DND-41 (cell line): ENCODE measurements around the gene NEURL1.
A peak's percentile ranks its signal among the peaks of the same experiment; 100 is the strongest.

Experiments
- ATAC-seq: fragments of 200-7000 bp; cut with Tn5 transposase; 3 replicates; pipeline ENCODE4 v1.9.1; 2021; ENCODE audit warnings: low read depth; ENCODE audit not compliant: insufficient read depth
- DNase-seq: peaks from one replicate; pipeline ENCODE4 v3.0.0-alpha.2; 2020
- H2AFZ ChIP-seq: 2 replicates; pipeline ENCODE4 v1.6.0; 2012; ENCODE audit warnings: low read depth, low read length
- H3K27ac ChIP-seq: 2 replicates; pipeline ENCODE4 v1.5.1; 2012; ENCODE audit warnings: low read length, inconsistent platforms
- H3K27me3 ChIP-seq: fragments of 200-600 bp; sonication (generic); 2 replicates; pipeline ENCODE4 v1.6.0; 2012; ENCODE audit warnings: low read length, mild to moderate bottlenecking, inconsistent platforms; ENCODE audit not compliant: insufficient read depth, poor library complexity
- H3K36me3 ChIP-seq: 2 replicates; pipeline ENCODE4 v1.5.1; 2012; ENCODE audit warnings: low read length, inconsistent platforms; ENCODE audit not compliant: insufficient read depth
- H3K4me1 ChIP-seq: 2 replicates; pipeline ENCODE4 v1.5.1; 2012; ENCODE audit warnings: mild to moderate bottlenecking, low read length; ENCODE audit not compliant: insufficient read depth
- H3K4me2 ChIP-seq: 2 replicates; pipeline ENCODE4 v1.6.0; 2012; ENCODE audit warnings: mild to moderate bottlenecking, moderate library complexity, low read length, inconsistent platforms; ENCODE audit not compliant: insufficient read depth
- H3K4me3 ChIP-seq, 2 experiments: fragments of 200-600 bp in 1 of 2; shearing (Covaris generic) in 1 of 2; 2 replicates each; pipeline ENCODE4 v1.5.1; 2012 to 2016; ENCODE audit warnings: inconsistent platforms in 2 of 2, low read length in 2 of 2, mild to moderate bottlenecking in 2 of 2, low read depth in 1 of 2, moderate library complexity in 1 of 2
- H3K79me2 ChIP-seq: 2 replicates; pipeline ENCODE4 v1.6.0; 2012; ENCODE audit warnings: low read length, inconsistent platforms; ENCODE audit not compliant: insufficient read depth
- H3K9ac ChIP-seq: 2 replicates; pipeline ENCODE4 v1.6.0; 2012; ENCODE audit warnings: low read depth, mild to moderate bottlenecking, inconsistent platforms, low read length, moderate library complexity
- H3K9me3 ChIP-seq: 2 replicates; pipeline ENCODE4 v1.5.1; 2012; ENCODE audit warnings: low read length, moderate library complexity, mild to moderate bottlenecking, inconsistent platforms; ENCODE audit not compliant: insufficient read depth, severe bottlenecking
- H4K20me1 ChIP-seq: 2 replicates; pipeline ENCODE4 v1.6.0; 2012; ENCODE audit warnings: low read length; ENCODE audit not compliant: insufficient read depth
- CTCF ChIP-seq: IDR thresholded peaks from 2 replicates; pipeline ENCODE4 v1.5.1; 2012; ENCODE audit warnings: borderline replicate concordance, low read length, moderate library complexity, mild to moderate bottlenecking; ENCODE audit not compliant: poor library complexity, severe bottlenecking; ENCODE audit errors: extremely low read depth
- EZH2 ChIP-seq: IDR thresholded peaks from 3 replicates; pipeline ENCODE4 v1.6.1; 2012; ENCODE audit warnings: borderline replicate concordance, low read depth, mild to moderate bottlenecking, moderate library complexity, low read length, inconsistent platforms; ENCODE audit not compliant: severe bottlenecking

The NEURL1 gene

DNA sequence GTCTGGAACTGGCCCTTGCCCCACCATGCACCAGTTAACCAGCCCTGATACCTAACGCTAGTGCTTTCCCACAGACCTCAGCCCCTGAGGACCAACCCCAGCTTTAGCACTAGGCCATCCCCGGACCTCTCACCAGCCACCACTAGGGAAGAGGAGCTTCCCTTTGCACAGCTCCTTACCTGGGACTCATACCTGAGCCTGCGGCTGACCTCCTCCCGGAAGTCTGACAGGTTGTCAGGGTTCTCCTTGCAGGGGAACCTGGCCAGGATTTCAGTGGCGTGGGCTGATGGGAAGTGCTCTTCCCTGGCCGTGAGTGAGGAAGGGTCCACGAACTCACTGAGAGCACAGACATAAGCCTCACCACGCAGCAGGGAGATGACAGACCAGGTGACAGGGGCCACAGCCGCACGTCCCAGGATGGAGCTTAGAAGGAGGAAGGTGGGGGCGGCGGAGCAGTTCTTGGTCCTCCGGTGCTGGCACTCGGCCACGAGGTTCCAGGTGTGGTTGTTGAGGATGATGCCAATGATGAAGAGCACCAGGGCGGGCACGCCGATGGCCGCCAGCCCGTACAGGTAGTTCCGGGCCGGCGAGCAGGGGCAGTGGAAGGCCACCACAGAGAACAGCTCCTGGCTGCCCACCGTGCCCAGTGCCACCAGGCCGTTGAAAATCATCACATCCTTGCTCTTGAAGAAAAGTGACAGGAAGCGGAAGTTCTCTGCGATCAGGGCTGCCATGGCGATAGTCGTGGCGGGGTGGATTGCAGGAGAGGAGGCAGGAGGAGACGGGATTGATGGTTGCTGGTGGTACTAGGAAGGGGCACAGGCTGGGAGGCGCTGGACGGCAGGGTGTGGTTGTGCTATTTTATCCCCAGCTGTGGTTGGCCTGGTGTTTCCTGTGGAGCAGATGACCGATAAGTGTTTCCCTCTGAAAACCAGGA, 44.0 kb upstream of the NEURL1 start:
- Histone ChIP-seq H3K9ac (no peak overlapping the region), H3K4me2 (no peak overlapping the region), H3K27ac (no peak overlapping the region), H2AFZ (no peak overlapping the region), H3K4me1 (peaks cover 31% of the 10 kb centered on the region), H3K36me3 (peaks cover 52% of the 10 kb centered on the region), H3K4me3 (no peak overlapping the region), H3K79me2 (peaks cover 7% of the 10 kb centered on the region; the same call in 1 of the 2 replicates), H3K27me3 (no peaks in the 10 kb centered on the region), H3K9me3 (no peaks in the 10 kb centered on the region), H4K20me1 (peaks cover 7% of the 10 kb centered on the region; the same call in 1 of the 2 replicates)
- no peak for TF ChIP-seq EZH2
- no peak for TF ChIP-seq CTCF
- ATAC-seq: no peak
- DNase-seq: no peak

DNA sequence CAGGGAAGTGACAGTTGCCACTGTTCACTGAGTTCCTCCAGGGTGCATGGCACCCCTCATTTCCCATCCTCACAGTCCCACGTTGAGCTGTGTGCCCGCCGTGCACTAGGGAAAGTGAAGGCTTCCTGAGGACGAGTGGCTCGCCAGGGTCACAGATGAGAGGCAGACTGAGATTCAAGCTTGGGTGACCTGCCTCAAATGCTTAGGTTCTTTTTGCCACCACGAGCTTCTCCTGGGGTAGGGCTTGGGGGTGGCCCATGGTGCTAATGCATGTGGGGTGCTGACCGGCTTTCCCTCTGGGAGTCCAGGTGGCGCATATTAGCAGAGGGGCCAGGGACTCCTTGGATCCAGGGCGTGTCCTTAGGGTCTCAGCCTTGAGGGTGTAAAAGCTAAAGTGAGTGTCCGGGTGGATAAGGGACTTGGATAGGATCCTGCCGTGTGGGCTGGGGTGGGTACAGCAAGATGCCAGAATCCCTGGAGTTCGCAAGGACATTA, 43.3 kb upstream of the NEURL1 start:
- Histone ChIP-seq H3K9ac (peak overlapping the region; percentile 77; the same call in 1 of the 2 replicates), H3K36me3 (peaks cover 44% of the 10 kb centered on the region), H3K9me3 (no peaks in the 10 kb centered on the region), H3K4me3 (peak overlapping the region in 1 of 2 experiments; percentile 71; a peak in 2 of 4 replicates), H3K79me2 (peaks cover 7% of the 10 kb centered on the region; the same call in 1 of the 2 replicates), H3K4me1 (peaks cover 31% of the 10 kb centered on the region), H4K20me1 (peaks cover 7% of the 10 kb centered on the region; the same call in 1 of the 2 replicates), H3K27me3 (no peaks in the 10 kb centered on the region), H3K4me2 (peak overlapping the region; percentile 96), H3K27ac (peak overlapping the region; percentile 72), H2AFZ (no peak overlapping the region)
- TF ChIP-seq EZH2 (no peak), CTCF (no peak)
- DNase-seq (no peak), ATAC-seq (no peak)

- DNase-seq (peak; percentile 64), ATAC-seq (peak; percentile 70)
- TF ChIP-seq EZH2 (no peak), CTCF (no peak)
- peaks cover 34% of the 10 kb centered on the region for H3K36me3 ChIP-seq
- H4K20me1 ChIP-seq: peaks cover 4% of the 10 kb centered on the region; the same call in 1 of the 2 replicates
- H3K4me1 ChIP-seq: peaks cover 31% of the 10 kb centered on the region
- peaks cover 7% of the 10 kb centered on the region; the same call in 1 of the 2 replicates for H3K79me2 ChIP-seq
- H3K9me3 ChIP-seq: no peaks in the 10 kb centered on the region
- H3K4me3 ChIP-seq: peak overlapping the region; percentile 54 to 71
- peak overlapping the region; percentile 96 for H3K4me2 ChIP-seq
- H3K27me3 ChIP-seq: no peaks in the 10 kb centered on the region
- peak overlapping the region; percentile 72 for H3K27ac ChIP-seq
- peak overlapping the region; percentile 77 for H3K9ac ChIP-seq
- H2AFZ ChIP-seq: peak overlapping the region; percentile 99
Observed at GRCh38 chr10:103451091-103451813, 42.3 kb upstream of the NEURL1 start.
